Prostate gland (tissue), 2 donors: Measurements from ENCODE around the gene UNC13D. TPM values are rescaled to one million over a fixed set of nuclear protein-coding genes. Genes with fewer than 3 reads are reported as not detected.

Experiments
- DNase-seq: peaks from one replicate; pipeline ENCODE4 v3.0.0-alpha.2; 2019; ENCODE audit warnings: low spot score
- H3K27ac ChIP-seq, 2 donors: fragments of 200-600 bp; sonication (generic); 2 replicates each; pipeline ENCODE4 v1.5.1; 2017 to 2019
- H3K27me3 ChIP-seq: fragments of 200-600 bp; sonication (generic); replicated peaks from 2 replicates; pipeline ENCODE4 v1.5.1; 2019; ENCODE audit not compliant: insufficient read depth
- H3K36me3 ChIP-seq, 2 donors: fragments of 200-600 bp; sonication (generic); 1 replicate in 1 of 2; 2 replicates in 1 of 2; pipeline versions ENCODE4 v1.5.1 to v1.8.1; 2017 to 2019
- H3K4me1 ChIP-seq: fragments of 200-600 bp; sonication (generic); replicated peaks from 2 replicates; pipeline ENCODE4 v1.5.1; 2019
- H3K4me3 ChIP-seq, 2 donors: fragments of 200-600 bp; sonication (generic); 2 replicates each; pipeline ENCODE4 v1.5.1; 2017 to 2019
- H3K9me3 ChIP-seq: fragments of 200-600 bp; sonication (generic); 2 replicates; pipeline ENCODE4 v1.5.1; 2017
- POLR2A ChIP-seq: fragments of 450-650 bp; IDR thresholded peaks from one replicate; pipeline ENCODE4 v1.6.1; 2016; ENCODE audit warnings: antibody characterized with exemption, mild to moderate bottlenecking
- POLR2AphosphoS5 ChIP-seq: sonication (generic); formaldehyde crosslinking; IDR thresholded peaks from one replicate; pipeline ENCODE4 v1.6.1; 2017; ENCODE audit warnings: antibody characterized with exemption
- WGBS: methylation state at CpG from one replicate; pipeline ENCODE4 v1.1.5; 2018; 5-methylcytosine and 5-hydroxymethylcytosine counted together
- intact Hi-C: fragments of 100-400 bp; cut with DNase I; formaldehyde crosslinking; loops from one replicate; pipeline ENCODE4 v1.14.2; 2022
- total RNA-seq, 2 donors: library from RNA; depleted of rRNA; stranded (reverse); fragments of >200 nt; gene quantifications; one replicate each; pipeline ENCODE4 v1.1.0, GENCODE V29; 2016
- TF ChIP-seq, protein P1 (sequence below), 4 experiments: fragments of 200-600 bp in 2 of 4; fragments of 450-650 bp in 2 of 4; sonication (generic) in 2 of 4; IDR thresholded peaks; 1 replicate in 3 of 4; 2 replicates in 1 of 4; pipeline ENCODE4 v1.5.1; 2016 to 2019; ENCODE audit warnings: antibody characterized with exemption in 4 of 4, mild to moderate bottlenecking in 2 of 4, moderate library complexity in 2 of 4

The UNC13D gene
- total RNA-seq, 2 donors from 2014 or later: 2.9 to 16.2 TPM

DNA sequence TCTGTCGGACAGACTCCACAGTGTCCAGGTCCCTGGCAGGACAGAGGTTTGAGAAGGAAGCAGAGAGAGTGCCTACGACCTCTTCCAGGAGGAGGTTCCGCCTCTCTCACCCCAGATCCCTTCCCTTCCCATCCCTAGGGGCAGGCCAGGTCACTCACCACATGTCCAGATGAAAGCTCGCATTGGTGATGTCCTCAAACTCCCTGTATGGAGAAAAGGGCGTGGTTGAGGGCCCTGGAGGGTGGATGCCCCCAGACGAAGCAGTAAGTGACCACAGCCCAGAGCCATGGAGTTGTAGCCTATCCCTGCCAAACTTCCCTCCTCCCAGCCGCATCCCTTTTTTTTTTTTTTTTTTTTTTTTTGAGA is 3.4 kb downstream of the UNC13D start:
- no peak for DNase-seq
- Histone ChIP-seq H3K4me3 (no peak overlapping the region), H3K36me3 (no peaks in the 10 kb centered on the region), H3K9me3 (no peaks in the 10 kb centered on the region), H3K4me1 (peaks cover 12% of the 10 kb centered on the region), H3K27ac (no peak overlapping the region), H3K27me3 (no peaks in the 10 kb centered on the region)
- no peak for TF ChIP-seq POLR2AphosphoS5
- no peak for TF ChIP-seq POLR2A
- TF ChIP-seq, protein P1, sequence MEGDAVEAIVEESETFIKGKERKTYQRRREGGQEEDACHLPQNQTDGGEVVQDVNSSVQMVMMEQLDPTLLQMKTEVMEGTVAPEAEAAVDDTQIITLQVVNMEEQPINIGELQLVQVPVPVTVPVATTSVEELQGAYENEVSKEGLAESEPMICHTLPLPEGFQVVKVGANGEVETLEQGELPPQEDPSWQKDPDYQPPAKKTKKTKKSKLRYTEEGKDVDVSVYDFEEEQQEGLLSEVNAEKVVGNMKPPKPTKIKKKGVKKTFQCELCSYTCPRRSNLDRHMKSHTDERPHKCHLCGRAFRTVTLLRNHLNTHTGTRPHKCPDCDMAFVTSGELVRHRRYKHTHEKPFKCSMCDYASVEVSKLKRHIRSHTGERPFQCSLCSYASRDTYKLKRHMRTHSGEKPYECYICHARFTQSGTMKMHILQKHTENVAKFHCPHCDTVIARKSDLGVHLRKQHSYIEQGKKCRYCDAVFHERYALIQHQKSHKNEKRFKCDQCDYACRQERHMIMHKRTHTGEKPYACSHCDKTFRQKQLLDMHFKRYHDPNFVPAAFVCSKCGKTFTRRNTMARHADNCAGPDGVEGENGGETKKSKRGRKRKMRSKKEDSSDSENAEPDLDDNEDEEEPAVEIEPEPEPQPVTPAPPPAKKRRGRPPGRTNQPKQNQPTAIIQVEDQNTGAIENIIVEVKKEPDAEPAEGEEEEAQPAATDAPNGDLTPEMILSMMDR (IDR thresholded peaks at IDR 0.05): no peak
- intact Hi-C loops: no loop called here
- 71% methylated on average over 7 of the region's 7 CpGs for WGBS

DNA sequence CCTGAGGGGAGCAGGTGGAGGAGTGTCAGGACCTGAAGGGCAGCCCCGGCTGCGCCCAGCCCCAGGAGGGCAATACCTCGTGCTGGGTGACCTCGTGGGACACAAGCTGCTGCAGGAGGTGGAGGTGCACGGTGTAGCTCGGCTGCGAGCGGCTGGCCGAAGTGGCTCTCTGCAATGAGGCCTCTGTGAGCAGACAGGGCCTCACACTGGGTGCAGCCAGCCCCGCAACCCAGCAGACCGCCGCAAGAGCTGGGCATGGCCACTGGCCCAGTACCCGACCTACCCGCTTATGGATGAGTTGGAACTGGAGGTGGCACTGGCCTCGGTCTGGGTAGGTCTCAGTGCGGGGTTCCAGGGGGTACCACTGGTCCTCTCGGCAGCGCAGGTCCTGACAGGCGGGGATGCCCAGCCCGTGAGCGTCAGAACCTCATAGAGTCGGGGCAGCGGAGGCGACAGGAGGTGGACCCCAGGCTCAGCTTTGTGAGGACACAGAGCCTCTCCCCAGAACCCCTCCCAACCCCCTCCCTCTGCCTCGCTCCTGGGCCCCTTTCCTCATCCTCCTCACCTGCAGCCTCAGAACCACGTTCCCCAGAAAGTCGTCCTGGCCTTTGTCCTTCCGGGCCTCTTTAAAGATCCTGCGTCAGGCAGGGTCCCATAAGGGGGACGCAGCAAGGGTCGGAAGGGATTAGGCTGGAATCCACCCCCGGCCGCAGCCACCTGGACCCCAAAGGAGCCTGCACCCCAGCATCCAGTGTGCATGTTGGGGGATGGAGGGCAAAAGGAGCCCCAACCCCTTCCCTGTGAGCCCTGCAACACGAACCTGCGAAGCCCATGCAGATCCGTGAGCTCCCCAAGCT is 4.0 kb downstream of the UNC13D start:
- Histone ChIP-seq H3K4me3 (no peak overlapping the region), H3K36me3 (no peaks in the 10 kb centered on the region), H3K4me1 (peaks cover 7% of the 10 kb centered on the region), H3K27ac (no peak overlapping the region), H3K9me3 (no peaks in the 10 kb centered on the region), H3K27me3 (no peaks in the 10 kb centered on the region)
- intact Hi-C loops: no loop called here
- DNase-seq: no peak
- 93% methylated on average over 32 of the region's 36 CpGs for WGBS
- TF ChIP-seq POLR2A (no peak), POLR2AphosphoS5 (no peak)
- TF ChIP-seq, protein P1 (IDR thresholded peaks at IDR 0.05): no peak

DNA sequence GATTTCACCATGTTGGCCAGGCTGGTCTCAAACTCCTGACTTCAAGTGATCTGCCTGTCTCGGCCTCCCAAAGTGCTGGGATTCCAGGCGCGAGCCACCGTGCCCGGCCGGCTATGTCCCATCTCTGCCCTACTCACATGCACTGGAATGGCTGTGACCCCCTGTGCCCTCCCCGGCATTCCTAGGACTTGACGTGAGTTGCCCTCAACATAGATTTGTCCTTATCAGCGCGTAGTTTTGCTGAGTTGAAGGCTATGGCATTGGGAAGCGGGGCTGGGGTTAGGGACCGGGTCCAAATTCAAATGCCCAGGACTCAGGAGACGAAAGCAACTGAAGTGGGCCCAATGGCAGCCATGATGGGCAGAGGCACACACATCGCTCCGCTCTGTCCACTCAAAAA is 5.8 kb downstream of the UNC13D start:
- H3K36me3 ChIP-seq: no peaks in the 10 kb centered on the region
- no peak overlapping the region for H3K27ac ChIP-seq
- H3K4me3 ChIP-seq: no peak overlapping the region
- no peaks in the 10 kb centered on the region for H3K27me3 ChIP-seq
- WGBS: 94% methylated on average over 14 of the region's 15 CpGs
- no peak for DNase-seq
- TF ChIP-seq POLR2AphosphoS5 (no peak), POLR2A (no peak)
- TF ChIP-seq, protein P1 (IDR thresholded peaks at IDR 0.05): no peak
- intact Hi-C loops: no loop called here
- H3K9me3 ChIP-seq: no peaks in the 10 kb centered on the region
- no peaks in the 10 kb centered on the region for H3K4me1 ChIP-seq

DNA sequence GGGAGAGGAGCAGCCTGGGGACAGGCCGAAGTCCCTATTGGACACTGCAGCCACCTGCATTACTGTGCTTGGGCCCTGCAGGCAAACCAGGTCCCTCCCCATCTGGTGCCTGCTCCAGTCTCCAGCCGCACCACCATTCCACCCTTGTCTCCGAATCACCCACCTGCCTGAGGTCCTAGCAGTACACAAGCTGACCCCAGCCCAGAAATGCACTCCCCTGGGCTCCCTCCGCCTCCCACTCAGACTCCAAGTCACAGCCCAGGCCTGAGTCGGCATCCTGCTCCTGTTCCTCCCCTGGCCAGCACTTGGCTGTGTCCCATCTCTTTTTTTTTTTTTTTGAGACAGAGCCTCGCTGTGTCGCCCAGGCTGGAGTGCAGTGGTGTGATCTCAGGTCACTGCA is 6.3 kb downstream of the UNC13D start:
- Histone ChIP-seq H3K27ac (no peak overlapping the region), H3K9me3 (no peaks in the 10 kb centered on the region), H3K4me1 (no peaks in the 10 kb centered on the region), H3K4me3 (no peak overlapping the region), H3K27me3 (no peaks in the 10 kb centered on the region), H3K36me3 (no peaks in the 10 kb centered on the region)
- intact Hi-C loops: no loop called here
- TF ChIP-seq, protein P1 (IDR thresholded peaks at IDR 0.05): no peak
- TF ChIP-seq POLR2A (no peak), POLR2AphosphoS5 (no peak)
- 68% methylated on average over 7 of the region's 7 CpGs for WGBS
- DNase-seq: no peak

DNA sequence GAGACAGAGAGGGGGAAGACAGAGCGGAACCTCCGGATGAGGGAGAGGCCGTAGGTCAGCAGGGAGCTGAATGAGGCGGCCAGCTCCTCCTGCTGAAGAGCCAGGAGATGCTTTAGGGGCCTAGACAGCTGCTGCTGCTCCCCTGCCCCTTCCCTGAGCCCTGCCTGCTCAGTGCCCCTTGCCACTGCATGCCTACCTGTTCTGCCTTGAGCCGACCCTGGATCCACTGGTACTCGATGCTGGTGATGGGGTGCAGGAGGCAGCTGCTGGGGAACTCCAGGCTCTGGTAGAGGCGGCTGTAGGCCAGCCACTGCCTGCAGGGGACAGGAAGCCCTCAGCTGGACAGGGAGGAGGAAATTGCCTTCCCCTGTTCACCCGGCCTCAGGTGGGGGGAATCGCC is 7.6 kb downstream of the UNC13D start:
- no peaks in the 10 kb centered on the region for H3K36me3 ChIP-seq

More for the DNA sequence above, 7.6 kb downstream of the UNC13D start:
- no peak for TF ChIP-seq POLR2AphosphoS5
- no peak for TF ChIP-seq POLR2A
- TF ChIP-seq, protein P1 (IDR thresholded peaks at IDR 0.05): no peak
- no peak overlapping the region for H3K27ac ChIP-seq
- no peaks in the 10 kb centered on the region for H3K4me1 ChIP-seq
- H3K9me3 ChIP-seq: no peaks in the 10 kb centered on the region
- no peak overlapping the region for H3K4me3 ChIP-seq
- WGBS: 89% methylated on average over 9 of the region's 9 CpGs
- H3K27me3 ChIP-seq: no peaks in the 10 kb centered on the region
- intact Hi-C loops: no loop called here
- DNase-seq: no peak
